ENCODE data around the gene PTPRT.

Gene PTPRT

GRCh38 chr20:43006651-43007375 is 182.9 kb downstream of the PTPRT start:
- Histone ChIP-seq H3K4me3 (no peak overlapping the region), H3K27ac (no peak overlapping the region)
- no peak for TF ChIP-seq CTCF (IDR thresholded peaks at IDR 0.05)
- no peak for DNase-seq (ENCODE audit: low spot score)

GRCh38 chr20:43003318-43003944 is 186.3 kb downstream of the PTPRT start:
- Histone ChIP-seq H3K27ac (no peak overlapping the region), H3K4me3 (no peak overlapping the region)
- no peak for DNase-seq (ENCODE audit: low spot score)
- no peak for TF ChIP-seq CTCF (IDR thresholded peaks at IDR 0.05)

GRCh38 chr20:42996141-42996540 is 193.6 kb downstream of the PTPRT start:
- no peak overlapping the region for H3K4me3 ChIP-seq
- DNase-seq (ENCODE audit: low spot score): no peak
- H3K27ac ChIP-seq: no peak overlapping the region
- no peak for TF ChIP-seq CTCF (IDR thresholded peaks at IDR 0.05)

GRCh38 chr20:42988319-42988718 is 201.4 kb downstream of the PTPRT start:
- no peak for TF ChIP-seq CTCF (IDR thresholded peaks at IDR 0.05)
- Histone ChIP-seq H3K4me3 (no peak overlapping the region), H3K27ac (no peak overlapping the region)
- DNase-seq (ENCODE audit: low spot score): no peak

- no peak for DNase-seq (ENCODE audit: low spot score)
- Histone ChIP-seq H3K27ac (no peak overlapping the region), H3K4me3 (no peak overlapping the region)
- no peak for TF ChIP-seq CTCF (IDR thresholded peaks at IDR 0.05)
Measured at GRCh38 chr20:42987376-42988114, 202.2 kb downstream of the PTPRT start.

GRCh38 chr20:42986143-42986773 is 203.4 kb downstream of the PTPRT start:
- no peak overlapping the region for H3K4me3 ChIP-seq
- H3K27ac ChIP-seq: no peak overlapping the region
- no peak for TF ChIP-seq CTCF (IDR thresholded peaks at IDR 0.05)
- no peak for DNase-seq (ENCODE audit: low spot score)
